Measurements from ENCODE around the gene TDRD10. TPM values are rescaled to one million over a fixed set of nuclear protein-coding genes. Genes with fewer than 3 reads are reported as not detected.

TDRD10 gene
- total RNA-seq, 1 donor from 2014 or later, result not detected

DNA sequence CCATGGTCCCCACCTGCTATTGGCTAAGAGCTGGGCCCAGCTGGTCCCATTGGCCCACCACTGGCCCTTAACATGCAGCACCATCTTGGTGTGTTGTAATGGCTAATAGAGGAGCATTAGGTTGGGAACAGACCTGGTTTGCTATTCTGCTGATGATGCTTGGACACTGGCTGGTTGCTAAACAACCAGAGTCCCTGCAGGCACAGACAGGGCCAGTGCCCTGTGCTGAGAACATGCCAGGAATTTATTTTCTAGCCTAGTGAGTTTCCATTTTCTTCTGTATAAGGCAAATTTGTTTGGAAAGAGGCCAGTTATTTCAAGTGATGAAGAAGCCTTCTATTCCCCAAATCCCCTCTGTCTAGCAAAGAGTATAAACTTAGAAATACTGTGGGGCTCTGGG is 42.9 kb upstream of the TDRD10 start:
- H3K4me3 ChIP-seq (ENCODE audit: low read depth, low read length), result no peak overlapping the region
- H3K36me3 ChIP-seq (ENCODE audit: control insufficient read depth, insufficient read depth, low read length), result no peaks in the 10 kb centered on the region
- TF ChIP-seq CTCF (IDR thresholded peaks at IDR 0.05; ENCODE audit: insufficient read depth, low read length, poor library complexity, severe bottlenecking), result no peak
- H3K27me3 ChIP-seq (ENCODE audit: control insufficient read depth, insufficient read depth, low read length), result no peaks in the 10 kb centered on the region
- DNase-seq (ENCODE audit: low read depth), result no peak

GRCh38 chr1:154460695-154461260 is 41.2 kb upstream of the TDRD10 start:
- DNase-seq (ENCODE audit: low read depth), result no peak
- H3K36me3 ChIP-seq (ENCODE audit: control insufficient read depth, insufficient read depth, low read length), result no peaks in the 10 kb centered on the region
- no peaks in the 10 kb centered on the region for H3K27me3 ChIP-seq (ENCODE audit: control insufficient read depth, insufficient read depth, low read length)
- TF ChIP-seq CTCF (IDR thresholded peaks at IDR 0.05; ENCODE audit: insufficient read depth, low read length, poor library complexity, severe bottlenecking), result no peak
- no peak overlapping the region for H3K4me3 ChIP-seq (ENCODE audit: low read depth, low read length)

GRCh38 chr1:154463512-154463990 is 38.5 kb upstream of the TDRD10 start:
- DNase-seq (ENCODE audit: low read depth), result no peak
- Histone ChIP-seq H3K27me3 (ENCODE audit: control insufficient read depth, insufficient read depth, low read length) (no peaks in the 10 kb centered on the region), H3K36me3 (ENCODE audit: control insufficient read depth, insufficient read depth, low read length) (no peaks in the 10 kb centered on the region), H3K4me3 (ENCODE audit: low read depth, low read length) (no peak overlapping the region)
- TF ChIP-seq CTCF (IDR thresholded peaks at IDR 0.05; ENCODE audit: insufficient read depth, low read length, poor library complexity, severe bottlenecking), result no peak

- DNase-seq (ENCODE audit: low read depth), result no peak
- H3K4me3 ChIP-seq (ENCODE audit: low read depth, low read length), result no peak overlapping the region
- H3K36me3 ChIP-seq (ENCODE audit: control insufficient read depth, insufficient read depth, low read length), result no peaks in the 10 kb centered on the region
- TF ChIP-seq CTCF (IDR thresholded peaks at IDR 0.05; ENCODE audit: insufficient read depth, low read length, poor library complexity, severe bottlenecking), result no peak
- no peaks in the 10 kb centered on the region for H3K27me3 ChIP-seq (ENCODE audit: control insufficient read depth, insufficient read depth, low read length)
These were observed 36.3 kb upstream of the TDRD10 start for GRCh38 chr1:154465621-154466195.

GRCh38 chr1:154466206-154466605 is 35.8 kb upstream of the TDRD10 start:
- TF ChIP-seq CTCF (IDR thresholded peaks at IDR 0.05; ENCODE audit: insufficient read depth, low read length, poor library complexity, severe bottlenecking), result no peak
- no peak for DNase-seq (ENCODE audit: low read depth)
- H3K4me3 ChIP-seq (ENCODE audit: low read depth, low read length), result no peak overlapping the region
- H3K27me3 ChIP-seq (ENCODE audit: control insufficient read depth, insufficient read depth, low read length), result no peaks in the 10 kb centered on the region
- H3K36me3 ChIP-seq (ENCODE audit: control insufficient read depth, insufficient read depth, low read length), result no peaks in the 10 kb centered on the region

GRCh38 chr1:154466921-154467417 is 35.0 kb upstream of the TDRD10 start:
- peak; percentile 20 for TF ChIP-seq CTCF (IDR thresholded peaks at IDR 0.05; ENCODE audit: insufficient read depth, low read length, poor library complexity, severe bottlenecking)
- Histone ChIP-seq H3K36me3 (ENCODE audit: control insufficient read depth, insufficient read depth, low read length) (no peaks in the 10 kb centered on the region), H3K27me3 (ENCODE audit: control insufficient read depth, insufficient read depth, low read length) (no peaks in the 10 kb centered on the region), H3K4me3 (ENCODE audit: low read depth, low read length) (no peak overlapping the region)
- no peak for DNase-seq (ENCODE audit: low read depth)

All from kidney epithelial cell (primary cell).